ENCODE results near the gene TTC3.

DNA sequence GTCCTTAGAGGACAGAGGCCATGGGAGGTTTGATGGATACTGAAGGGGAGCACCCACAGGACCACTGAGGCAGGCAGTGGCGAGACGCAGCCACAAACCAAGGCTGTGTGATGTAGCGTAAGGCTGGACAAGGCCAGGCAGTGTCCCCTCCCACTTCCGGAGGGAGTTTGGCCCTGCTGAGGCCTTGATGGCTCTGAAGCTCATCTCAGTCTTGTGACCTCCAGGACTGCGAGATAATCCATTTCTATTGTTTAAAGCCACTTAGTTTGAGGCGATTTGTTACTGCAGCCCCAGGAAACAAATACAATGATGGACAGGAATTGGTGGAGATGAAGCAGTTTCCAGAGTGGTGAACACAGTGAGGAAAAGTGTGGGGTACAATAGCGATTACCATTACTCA lies 15.4 kb upstream of the TTC3 start:
- TF ChIP-seq TAF1 (IDR thresholded peaks at IDR 0.05; ENCODE audit: low read depth, low read length) = no peak
- TF ChIP-seq POLR2A (IDR thresholded peaks at IDR 0.05; ENCODE audit: low read depth, low read length) = no peak
- no peak for TF ChIP-seq POLR2AphosphoS5 (IDR thresholded peaks at IDR 0.05; ENCODE audit: low read depth, low read length)
- TF ChIP-seq SPI1 (IDR thresholded peaks at IDR 0.05; ENCODE audit: low read depth, low read length) = no peak
- TF ChIP-seq POU2F2 (IDR thresholded peaks at IDR 0.05; ENCODE audit: low read depth, low read length) = no peak

Data from GM12891 (cell line).